OCI-LY3 (cell line): Measurements from ENCODE around the gene C1QTNF2.

ENCODE experiments used
- H2AFZ ChIP-seq: fragments of 200-600, 300-600 bp; shearing (Covaris generic); 2 replicates; pipeline ENCODE4 v1.6.0; 2014; ENCODE audit warnings: antibody characterized with exemption, low read depth, low read length
- H3K27ac ChIP-seq: fragments of 200-600, 300-600 bp; sonication (generic); 2 replicates; pipeline ENCODE4 v1.5.1; 2014; ENCODE audit warnings: mild to moderate bottlenecking, low read length, moderate library complexity, mixed read lengths
- H3K27me3 ChIP-seq: fragments of 200-600, 300-600 bp; sonication (generic); 2 replicates; pipeline ENCODE4 v1.6.1; 2014; ENCODE audit warnings: low read depth, low read length, mixed read lengths
- H3K36me3 ChIP-seq: fragments of 200-600, 300-600 bp; sonication (generic); replicated peaks from 2 replicates; pipeline ENCODE3; 2014; ENCODE audit warnings: low read depth, low read length, mixed read lengths
- H3K4me1 ChIP-seq: fragments of 300-600, 200-600 bp; sonication (generic); 2 replicates; pipeline ENCODE4 v1.6.1; 2014; ENCODE audit warnings: low read length, mixed read lengths
- H3K4me2 ChIP-seq: fragments of 200-600, 300-600 bp; sonication (generic); 2 replicates; pipeline ENCODE4 v1.6.1; 2014; ENCODE audit warnings: low read length, mixed read lengths
- H3K4me3 ChIP-seq: fragments of 300-600, 200-600 bp; sonication (generic); 2 replicates; pipeline ENCODE4 v1.5.1; 2014; ENCODE audit warnings: antibody characterized with exemption, mild to moderate bottlenecking, low read length, moderate library complexity
- H3K79me2 ChIP-seq: fragments of 300-600, 200-600 bp; shearing (Covaris generic); 2 replicates; pipeline ENCODE4 v1.6.1; 2014; ENCODE audit warnings: mild to moderate bottlenecking, low read length, mixed read lengths
- H3K9ac ChIP-seq: fragments of 300-600, 200-600 bp; shearing (Covaris generic); 2 replicates; pipeline ENCODE4 v1.6.0; 2014; ENCODE audit warnings: mild to moderate bottlenecking, low read length, moderate library complexity
- H3K9me3 ChIP-seq: fragments of 200-600, 300-600 bp; shearing (Covaris generic); 2 replicates; pipeline ENCODE4 v1.6.1; 2014; ENCODE audit warnings: low read length, mixed read lengths; ENCODE audit not compliant: insufficient read depth
- H4K20me1 ChIP-seq: fragments of 200-600, 300-600 bp; sonication (generic); 2 replicates; pipeline ENCODE4 v1.6.1; 2016; ENCODE audit warnings: low read length, mixed read lengths; ENCODE audit not compliant: insufficient read depth
- CTCF ChIP-seq: fragments of 200-600, 300-600 bp; sonication (generic); IDR thresholded peaks from 2 replicates; pipeline ENCODE4 v1.5.1; 2014; ENCODE audit warnings: antibody characterized with exemption, low read length, low read depth
- EZH2phosphoT487 ChIP-seq: fragments of 200-600 bp; shearing (Covaris generic); IDR thresholded peaks from 2 replicates; pipeline ENCODE4 v1.6.1; 2018; ENCODE audit warnings: antibody characterized with exemption, mixed run types, low read depth

The C1QTNF2 gene

GRCh38 chr5:160375701-160376100, 5.3 kb upstream of the C1QTNF2 start:
- Histone ChIP-seq H3K4me1 (no peaks in the 10 kb centered on the region), H4K20me1 (no peaks in the 10 kb centered on the region), H3K36me3 (no peaks in the 10 kb centered on the region), H3K4me3 (no peak overlapping the region), H3K27ac (no peak overlapping the region), H3K79me2 (no peaks in the 10 kb centered on the region), H2AFZ (no peak overlapping the region), H3K9ac (no peak overlapping the region), H3K9me3 (no peaks in the 10 kb centered on the region), H3K4me2 (no peak overlapping the region), H3K27me3 (peaks cover 1% of the 10 kb centered on the region; the same call in 1 of the 2 replicates)
- no peak for TF ChIP-seq CTCF

- TF ChIP-seq CTCF, result no peak
- no peak for TF ChIP-seq EZH2phosphoT487
- no peak overlapping the region for H3K4me2 ChIP-seq
- H3K4me3 ChIP-seq, result no peak overlapping the region
These were observed 4.7 kb upstream of the C1QTNF2 start for GRCh38 chr5:160375166-160375565.

GRCh38 chr5:160371294-160371693, 868 bp upstream of the C1QTNF2 start:
- no peak overlapping the region for H2AFZ ChIP-seq
- H3K9ac ChIP-seq, result no peak overlapping the region
- H4K20me1 ChIP-seq, result no peaks in the 10 kb centered on the region
- no peak overlapping the region for H3K4me2 ChIP-seq
- no peak overlapping the region for H3K4me3 ChIP-seq
- H3K27ac ChIP-seq, result no peak overlapping the region
- no peaks in the 10 kb centered on the region; the same call in 1 of the 2 replicates for H3K27me3 ChIP-seq
- no peaks in the 10 kb centered on the region; the same call in 1 of the 2 replicates for H3K4me1 ChIP-seq
- no peaks in the 10 kb centered on the region for H3K36me3 ChIP-seq
- TF ChIP-seq CTCF, result no peak
- TF ChIP-seq EZH2phosphoT487, result no peak
- no peaks in the 10 kb centered on the region for H3K79me2 ChIP-seq
- no peaks in the 10 kb centered on the region for H3K9me3 ChIP-seq

More at GRCh38 chr5:160375166-160375565, 4.7 kb upstream of the C1QTNF2 start:
- no peaks in the 10 kb centered on the region; the same call in 1 of the 2 replicates for H3K27me3 ChIP-seq
- H4K20me1 ChIP-seq, result no peaks in the 10 kb centered on the region
- H3K9ac ChIP-seq, result no peak overlapping the region
- no peaks in the 10 kb centered on the region for H3K36me3 ChIP-seq
- H3K79me2 ChIP-seq, result no peaks in the 10 kb centered on the region
- H3K4me1 ChIP-seq, result no peaks in the 10 kb centered on the region
- no peak overlapping the region for H2AFZ ChIP-seq
- H3K27ac ChIP-seq, result no peak overlapping the region
- no peaks in the 10 kb centered on the region for H3K9me3 ChIP-seq

- no peaks in the 10 kb centered on the region for H3K79me2 ChIP-seq
- no peak for TF ChIP-seq CTCF
- no peak overlapping the region for H3K9ac ChIP-seq
- H3K9me3 ChIP-seq, result no peaks in the 10 kb centered on the region
- no peaks in the 10 kb centered on the region for H3K36me3 ChIP-seq
- H3K4me2 ChIP-seq, result peak overlapping the region; percentile 61
- no peak overlapping the region for H2AFZ ChIP-seq
- no peaks in the 10 kb centered on the region; the same call in 1 of the 2 replicates for H3K27me3 ChIP-seq
- H3K4me1 ChIP-seq, result no peaks in the 10 kb centered on the region; the same call in 1 of the 2 replicates
- no peaks in the 10 kb centered on the region for H4K20me1 ChIP-seq
- no peak overlapping the region for H3K27ac ChIP-seq
- H3K4me3 ChIP-seq, result peak overlapping the region; percentile 72; the same call in 1 of the 2 replicates
These were observed 248 bp upstream of the C1QTNF2 start for GRCh38 chr5:160370713-160371034.
